GM12878 (cell line): ENCODE measurements around the gene GFRA1. TPM values are rescaled to one million over a fixed set of nuclear protein-coding genes. Genes with fewer than 3 reads are reported as not detected.

Experiments used
- ATAC-seq: fragments of 200-7000 bp; cut with Tn5 transposase; 3 replicates; pipeline ENCODE4 v1.9.1; 2020; ENCODE audit warnings: mild to moderate bottlenecking, moderate library complexity
- BruUV-seq: library from RNA; stranded (reverse); fragments of 400-500 nt; replicated peaks from 2 replicates; lab custom pipeline; 2021; lab: Mats Ljungman, UMichigan
- CTCF ChIA-PET: fragments of 300-600 bp; sonication (Branson Sonifier 250); formaldehyde crosslinking; extraction: SDS; loops from one replicate; lab custom pipeline; 2021; ENCODE audit warnings: inconsistent platforms; lab: Yijun Ruan, JAX
- POLR2A ChIA-PET: fragments of 350-600 bp; formaldehyde crosslinking; extraction: SDS; loops from one replicate; lab custom pipeline; 2021; ENCODE audit warnings: inconsistent platforms; lab: Charles Lee
- RAD21 ChIA-PET: fragments of 300-600 bp; sonication (Branson Sonifier 250); formaldehyde crosslinking; loops from one replicate; lab custom pipeline; 2023; ENCODE audit warnings: antibody characterized with exemption; ENCODE audit not compliant: unreplicated experiment; lab: Charles Lee
- SMC1A ChIA-PET: fragments of 300-600 bp; sonication (Branson Sonifier 250); formaldehyde crosslinking; loops from one replicate; lab custom pipeline; 2023; ENCODE audit not compliant: unreplicated experiment, uncharacterized antibody; lab: Charles Lee
- DNase-seq: peaks from one replicate; pipeline ENCODE4 v3.0.0-alpha.2; 2011; ENCODE audit warnings: low read depth, low spot score
- FAIRE-seq: peaks from 3 replicates; lab custom pipeline; 2011; peaks lifted over from hg19 to GRCh38; lab: Jason Lieb, UNC
- H2AFZ ChIP-seq: 2 replicates; pipeline ENCODE4 v1.6.0; 2011; ENCODE audit warnings: low read depth, low read length, control low read depth; ENCODE audit not compliant: control insufficient read depth
- H3K27ac ChIP-seq: 2 replicates; pipeline ENCODE4 v1.5.1; 2011; ENCODE audit warnings: control low read depth; ENCODE audit not compliant: control insufficient read depth, insufficient read depth
- H3K27me3 ChIP-seq, 2 experiments: replicated peaks in 1 of 2; 2 replicates each; pipeline versions ENCODE4 v1.6.0 to v1.6.1; 2011; ENCODE audit warnings: low read length in 1 of 2; ENCODE audit not compliant: control insufficient read depth in 2 of 2, insufficient read depth in 2 of 2
- H3K36me3 ChIP-seq, 2 experiments: 2 replicates each; pipeline ENCODE4 v1.5.1; 2011; ENCODE audit warnings: low read length in 1 of 2; ENCODE audit not compliant: control insufficient read depth in 2 of 2, insufficient read depth in 2 of 2
- H3K4me1 ChIP-seq: 2 replicates; pipeline ENCODE4 v1.6.1; 2011; ENCODE audit warnings: mild to moderate bottlenecking, low read length, moderate library complexity, mixed read lengths; ENCODE audit not compliant: control insufficient read depth, insufficient read depth
- H3K4me2 ChIP-seq: 2 replicates; pipeline ENCODE4 v1.6.0; 2011; ENCODE audit warnings: control low read depth; ENCODE audit not compliant: control insufficient read depth, insufficient read depth
- H3K4me3 ChIP-seq: fragments of 200-600 bp; sonication (generic); 2 replicates; pipeline ENCODE4 v1.5.1; 2016
- H3K79me2 ChIP-seq: 2 replicates; pipeline ENCODE4 v1.6.0; 2011; ENCODE audit warnings: low read length; ENCODE audit not compliant: control insufficient read depth, insufficient read depth
- H3K9ac ChIP-seq: 2 replicates; pipeline ENCODE4 v1.8.0; 2011; ENCODE audit warnings: low read length, control low read depth, mixed read lengths; ENCODE audit not compliant: control insufficient read depth, insufficient read depth
- H3K9me3 ChIP-seq: replicated peaks from 3 replicates; pipeline ENCODE4 v1.5.1; 2011; ENCODE audit warnings: mild to moderate bottlenecking, low read length; ENCODE audit not compliant: control insufficient read depth, insufficient read depth
- H4K20me1 ChIP-seq: 2 replicates; pipeline ENCODE4 v1.6.0; 2011; ENCODE audit not compliant: control insufficient read depth, insufficient read depth
- BCLAF1 ChIP-seq: fragments of 450-650 bp; IDR thresholded peaks from 2 replicates; pipeline ENCODE4 v1.6.1; 2017; ENCODE audit warnings: antibody characterized with exemption, mild to moderate bottlenecking, moderate library complexity
- BRCA1 ChIP-seq: IDR thresholded peaks from 2 replicates; pipeline ENCODE4 v1.6.1; 2011; ENCODE audit warnings: low read depth, low read length, improper control_type of control experiment
- ELK1 ChIP-seq: IDR thresholded peaks from 2 replicates; pipeline ENCODE4 v1.6.1; 2012; ENCODE audit warnings: low read depth, low read length, improper control_type of control experiment
- GABPA ChIP-seq: IDR thresholded peaks from 2 replicates; pipeline ENCODE4 v1.6.1; 2014; ENCODE audit warnings: antibody characterized with exemption, low read depth, mild to moderate bottlenecking, inconsistent platforms
- LARP7 ChIP-seq: fragments of 450-650 bp; IDR thresholded peaks from 2 replicates; pipeline ENCODE4 v1.6.1; 2017; ENCODE audit warnings: mild to moderate bottlenecking
- RAD21 ChIP-seq: IDR thresholded peaks from 2 replicates; pipeline ENCODE4 v1.6.1; 2011; ENCODE audit warnings: mild to moderate bottlenecking, low read depth, low read length, moderate library complexity; ENCODE audit not compliant: insufficient read depth
- RFX5 ChIP-seq: IDR thresholded peaks from 2 replicates; pipeline ENCODE4 v1.6.1; 2011; ENCODE audit warnings: low read depth, low read length, improper control_type of control experiment
- TAF1 ChIP-seq: IDR thresholded peaks from 2 replicates; pipeline ENCODE4 v1.6.1; 2011; ENCODE audit warnings: mild to moderate bottlenecking, low read depth, low read length, borderline replicate concordance
- USF2 ChIP-seq: IDR thresholded peaks from 2 replicates; pipeline ENCODE4 v1.6.1; 2011; ENCODE audit warnings: low read depth, low read length, improper control_type of control experiment, borderline replicate concordance
- ZNF274 ChIP-seq: IDR thresholded peaks from one replicate; pipeline ENCODE4 v1.8.0; 2011; ENCODE audit not compliant: insufficient read length, insufficient read depth
- WGBS: methylation state at CpG from one replicate; pipeline ENCODE4 v1.1.6; 2016; ENCODE audit warnings: low lambda C conversion rate; ENCODE audit not compliant: insufficient replicate concordance, insufficient coverage; ENCODE audit errors: missing lambda C conversion rate; 5-methylcytosine and 5-hydroxymethylcytosine counted together
- in situ Hi-C: fragments of 300-500 bp; cut with MboI; formaldehyde crosslinking; loops from 9 replicates; pipeline ENCODE4 v1.14.3; 2018; ENCODE audit warnings: mixed read lengths
- intact Hi-C: fragments of 100-400 bp; cut with micrococcal nuclease; formaldehyde crosslinking; loops from one replicate; pipeline ENCODE4 v1.14.2; 2022; ENCODE audit not compliant: unreplicated experiment
- polyA plus RNA-seq, 11 experiments: library from polyadenylated mRNA; depleted of rRNA in 4 of 11; unstranded in 6 of 11; stranded (reverse) in 5 of 11; fragments of >200 nt; fragmentation: Nextera tagmentation in 4 of 11; fragmentation: Illumina TruSeq in 1 of 11; extraction: Ambion mirVana in 4 of 11; extraction: Trizol in 1 of 11; gene quantifications; 1 replicate in 1 of 11; 2 replicates in 10 of 11; pipeline versions ENCODE4 v1.2.1 to v1.2.3, GENCODE V29; 2011 to 2016; ENCODE audit warnings: inconsistent platforms in 2 of 11, missing spikeins in 2 of 11, low read depth in 1 of 11
- total RNA-seq, 4 experiments: library from RNA; depleted of rRNA in 3 of 4; stranded (reverse); fragments of >200 nt in 3 of 4; fragmentation: Illumina TruSeq in 1 of 4; extraction: Trizol in 1 of 4; gene quantifications; 2 replicates each; pipeline versions ENCODE4 v1.2.1 to v1.2.3, GENCODE V29; 2013 to 2021

Gene GFRA1
- total and polyA plus RNA-seq, 10 of the 15 experiments (the other 5 are each of a cell fraction or from before 2014, with no cell fraction given), result 0.05 to 0.19 TPM; not detected in 8

- intact Hi-C loops, result no loop called here
- Histone ChIP-seq H4K20me1 (no peaks in the 10 kb centered on the region), H2AFZ (no peak overlapping the region), H3K4me1 (no peaks in the 10 kb centered on the region), H3K4me3 (no peak overlapping the region), H3K4me2 (no peak overlapping the region), H3K27me3 (no peaks in the 10 kb centered on the region; a peak in 1 of 4 replicates), H3K27ac (no peak overlapping the region), H3K9ac (no peak overlapping the region), H3K79me2 (no peaks in the 10 kb centered on the region), H3K9me3 (no peaks in the 10 kb centered on the region), H3K36me3 (no peaks in the 10 kb centered on the region)
- WGBS, result 0% methylated on average over 1 of the region's 1 CpG
- no peak for TF ChIP-seq LARP7
- TF ChIP-seq GABPA, result no peak
- TF ChIP-seq ZNF274, result no peak
- no peak for FAIRE-seq
- SMC1A ChIA-PET, result no interaction called here
- DNase-seq, result no peak
- CTCF ChIA-PET, result interaction anchor here (1.0 kb wide), 1 partner anchor 12 kb away, joined by 3 read pairs; no protein-coding TSS in a partner anchor
- no TSS peak for BruUV-seq
- POLR2A ChIA-PET, result no interaction called here
- no peak for ATAC-seq
- in situ Hi-C loops, result no loop called here
- RAD21 ChIA-PET, result no interaction called here
Measured at GRCh38 chr10:116122664-116123063, 150.3 kb downstream of the GFRA1 start.

GRCh38 chr10:116121640-116122525, 151.1 kb downstream of the GFRA1 start:
- no peak overlapping the region for H3K27ac ChIP-seq
- H4K20me1 ChIP-seq, result no peaks in the 10 kb centered on the region
- in situ Hi-C loops, result no loop called here
- H3K4me2 ChIP-seq, result no peak overlapping the region
- ChIA-PET CTCF (interaction anchor here (1.0 to 1.6 kb wide), 2 partner anchors 13 to 17 kb away, joined by 3 read pairs; no protein-coding TSS in a partner anchor), RAD21 (interaction anchor here (0.6 kb wide), 1 partner anchor 165 kb away, joined by 3 read pairs; no protein-coding TSS in a partner anchor), SMC1A (no interaction called here), POLR2A (no interaction called here)
- no peak overlapping the region for H3K9ac ChIP-seq
- no peak for DNase-seq
- H3K4me3 ChIP-seq, result no peak overlapping the region
- H3K27me3 ChIP-seq, result no peaks in the 10 kb centered on the region; a peak in 1 of 4 replicates
- no peak overlapping the region for H2AFZ ChIP-seq
- no peaks in the 10 kb centered on the region for H3K79me2 ChIP-seq
- intact Hi-C loops, result no loop called here
- no peaks in the 10 kb centered on the region for H3K36me3 ChIP-seq
- H3K4me1 ChIP-seq, result no peaks in the 10 kb centered on the region
- no TSS peak for BruUV-seq
- no peak for ATAC-seq
- FAIRE-seq, result no peak
- WGBS, result 12% methylated on average over 8 of the region's 8 CpGs
- no peaks in the 10 kb centered on the region for H3K9me3 ChIP-seq
- TF ChIP-seq BRCA1, result no peak
- TF ChIP-seq RAD21, result no peak
- TF ChIP-seq TAF1, result no peak
- TF ChIP-seq RFX5, result no peak
- TF ChIP-seq ELK1, result no peak
- no peak for TF ChIP-seq BCLAF1
- TF ChIP-seq USF2, result no peak
